ENCODE measurements around the gene MAML3. TPM values are rescaled to one million over a fixed set of nuclear protein-coding genes. Genes with fewer than 3 reads are reported as not detected.

The MAML3 gene
- total RNA-seq, 2 donors from 2014 or later = 9.3 to 10.1 TPM

DNA sequence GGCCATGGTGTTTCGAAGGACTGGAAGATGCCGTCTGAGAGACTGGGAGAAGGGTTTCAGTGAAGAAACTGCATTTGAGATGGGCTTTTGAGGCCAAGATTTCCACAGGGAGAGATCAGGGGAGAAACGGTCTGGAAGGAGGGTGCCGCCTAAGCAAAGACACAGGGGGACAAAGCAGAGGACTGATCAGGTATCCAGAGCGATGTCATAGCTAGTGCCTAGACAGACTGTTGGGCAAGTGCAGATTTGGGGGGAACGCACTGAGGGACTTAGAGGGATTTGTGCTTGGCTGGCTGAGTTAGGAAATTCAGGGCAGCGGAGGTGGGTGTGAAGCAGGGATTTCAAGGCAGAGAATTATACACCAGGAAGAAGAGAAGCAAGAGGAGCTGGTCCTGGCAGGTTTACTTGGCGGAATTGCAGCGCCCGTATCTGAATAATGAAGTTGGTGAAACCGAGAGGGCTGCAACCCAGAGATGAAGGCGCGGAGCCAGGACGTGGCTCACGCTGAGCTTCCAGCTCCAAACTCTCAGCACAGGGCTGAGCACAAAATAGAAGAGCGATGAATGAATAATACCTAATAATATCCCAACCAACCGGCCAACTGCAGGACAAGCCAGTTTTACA lies 106.9 kb downstream of the MAML3 start:
- intact Hi-C loops (cut with DNase I) = loop anchor here (5.0 kb wide), 2 partner anchors 105 to 205 kb away; partner anchors contain the start of gene MAML3
- Histone ChIP-seq H3K4me3 (no peak overlapping the region), H3K27ac (no peak overlapping the region), H3K36me3 (no peaks in the 10 kb centered on the region), H3K9me3 (no peaks in the 10 kb centered on the region), H3K27me3 (no peaks in the 10 kb centered on the region), H3K4me1 (peaks cover 13% of the 10 kb centered on the region), H3K9ac (ENCODE audit: low read depth in 2 of 2, low read length in 2 of 2) (no peak overlapping the region)
- DNase-seq = no peak
- TF ChIP-seq, protein P1, sequence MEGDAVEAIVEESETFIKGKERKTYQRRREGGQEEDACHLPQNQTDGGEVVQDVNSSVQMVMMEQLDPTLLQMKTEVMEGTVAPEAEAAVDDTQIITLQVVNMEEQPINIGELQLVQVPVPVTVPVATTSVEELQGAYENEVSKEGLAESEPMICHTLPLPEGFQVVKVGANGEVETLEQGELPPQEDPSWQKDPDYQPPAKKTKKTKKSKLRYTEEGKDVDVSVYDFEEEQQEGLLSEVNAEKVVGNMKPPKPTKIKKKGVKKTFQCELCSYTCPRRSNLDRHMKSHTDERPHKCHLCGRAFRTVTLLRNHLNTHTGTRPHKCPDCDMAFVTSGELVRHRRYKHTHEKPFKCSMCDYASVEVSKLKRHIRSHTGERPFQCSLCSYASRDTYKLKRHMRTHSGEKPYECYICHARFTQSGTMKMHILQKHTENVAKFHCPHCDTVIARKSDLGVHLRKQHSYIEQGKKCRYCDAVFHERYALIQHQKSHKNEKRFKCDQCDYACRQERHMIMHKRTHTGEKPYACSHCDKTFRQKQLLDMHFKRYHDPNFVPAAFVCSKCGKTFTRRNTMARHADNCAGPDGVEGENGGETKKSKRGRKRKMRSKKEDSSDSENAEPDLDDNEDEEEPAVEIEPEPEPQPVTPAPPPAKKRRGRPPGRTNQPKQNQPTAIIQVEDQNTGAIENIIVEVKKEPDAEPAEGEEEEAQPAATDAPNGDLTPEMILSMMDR (IDR thresholded peaks at IDR 0.05) = no peak

DNA sequence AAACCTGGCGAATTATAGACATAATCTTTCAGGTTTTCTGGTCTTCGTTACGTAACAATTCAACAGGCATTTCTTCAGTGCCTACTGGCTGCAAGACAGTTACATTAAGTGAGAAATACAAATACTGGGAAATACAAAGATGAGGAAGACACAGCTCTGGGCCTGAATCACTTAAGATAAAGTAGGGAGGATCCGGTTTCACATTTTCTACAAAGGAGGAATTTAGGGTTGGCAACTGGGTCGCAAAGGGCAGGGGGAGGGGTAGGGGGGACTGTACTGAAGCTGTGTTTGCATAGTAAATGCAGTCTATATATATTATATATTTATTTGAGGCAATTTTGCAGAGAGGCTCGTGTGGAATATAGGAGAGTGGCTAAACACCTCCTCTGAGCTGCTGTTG lies 107.4 kb downstream of the MAML3 start:
- Histone ChIP-seq H3K9ac (ENCODE audit: low read depth in 2 of 2, low read length in 2 of 2) (no peak overlapping the region), H3K4me3 (no peak overlapping the region), H3K9me3 (no peaks in the 10 kb centered on the region), H3K36me3 (no peaks in the 10 kb centered on the region), H3K4me1 (peaks cover 13% of the 10 kb centered on the region), H3K27ac (no peak overlapping the region), H3K27me3 (no peaks in the 10 kb centered on the region)
- TF ChIP-seq, protein P1 (IDR thresholded peaks at IDR 0.05) = no peak
- DNase-seq = no peak
- intact Hi-C loops (cut with DNase I) = loop anchor here (5.0 kb wide), 2 partner anchors 106 to 206 kb away; partner anchors contain the start of gene MAML3

DNA sequence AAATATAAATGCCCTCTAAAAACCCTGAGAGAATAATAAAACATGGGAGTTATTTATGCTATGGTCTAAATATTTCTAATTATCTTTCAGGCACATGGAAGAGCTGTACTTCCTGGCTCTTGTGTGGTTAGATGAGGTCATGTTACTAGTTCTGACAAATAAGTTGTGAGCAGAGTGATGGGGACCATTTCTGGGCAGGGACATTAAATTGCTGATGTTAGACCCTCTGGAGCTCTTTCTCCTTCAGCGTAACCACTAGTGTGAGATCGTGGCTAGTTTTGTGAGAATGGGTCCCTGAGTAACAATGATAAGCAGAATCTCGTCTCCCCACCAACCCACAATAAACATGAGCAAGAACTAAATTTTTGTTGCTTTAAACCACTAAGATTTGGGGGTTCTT lies 108.0 kb downstream of the MAML3 start:
- Histone ChIP-seq H3K9me3 (no peaks in the 10 kb centered on the region), H3K4me3 (no peak overlapping the region), H3K27me3 (no peaks in the 10 kb centered on the region), H3K36me3 (no peaks in the 10 kb centered on the region), H3K9ac (ENCODE audit: low read depth in 2 of 2, low read length in 2 of 2) (no peak overlapping the region), H3K27ac (no peak overlapping the region), H3K4me1 (peaks cover 13% of the 10 kb centered on the region)
- intact Hi-C loops (cut with DNase I) = loop anchor here (5.0 kb wide), 2 partner anchors 106 to 206 kb away; partner anchors contain the start of gene MAML3
- TF ChIP-seq, protein P1 (IDR thresholded peaks at IDR 0.05) = no peak
- DNase-seq = no peak

DNA sequence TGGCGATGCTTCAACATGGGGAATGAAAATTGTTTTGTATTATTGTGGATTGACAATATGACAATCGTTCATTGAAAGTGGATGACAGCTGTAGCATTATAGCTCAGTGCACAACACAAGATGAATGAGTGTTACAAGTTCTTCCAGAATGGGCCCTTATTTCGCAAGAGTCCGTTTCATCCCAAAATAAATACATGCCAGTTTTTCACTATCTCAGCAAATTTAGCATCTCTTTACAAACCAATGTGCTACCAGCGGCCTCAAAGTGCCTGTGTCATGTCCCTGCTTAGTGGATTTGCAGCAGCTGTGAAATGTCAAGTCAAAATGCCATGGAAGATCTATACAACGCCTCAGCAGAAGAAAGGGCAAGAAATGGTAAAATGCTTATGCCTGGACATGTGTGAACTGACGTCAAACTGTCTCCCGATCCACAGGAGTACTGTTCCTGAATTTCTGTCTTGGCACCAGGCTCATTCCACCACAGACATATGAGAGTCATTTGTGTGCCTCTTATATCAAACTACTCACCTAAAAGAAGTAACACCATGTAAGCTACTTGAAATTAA lies 109.6 kb downstream of the MAML3 start:
- H3K27me3 ChIP-seq = no peaks in the 10 kb centered on the region
- TF ChIP-seq, protein P1 (IDR thresholded peaks at IDR 0.05) = no peak
- intact Hi-C loops (cut with DNase I) = no loop called here
- no peaks in the 10 kb centered on the region for H3K9me3 ChIP-seq
- H3K4me3 ChIP-seq = no peak overlapping the region
- H3K9ac ChIP-seq (ENCODE audit: low read depth in 2 of 2, low read length in 2 of 2) = no peak overlapping the region
- no peak overlapping the region for H3K27ac ChIP-seq
- no peaks in the 10 kb centered on the region for H3K36me3 ChIP-seq
- H3K4me1 ChIP-seq = peaks cover 8% of the 10 kb centered on the region
- no peak for DNase-seq

DNA sequence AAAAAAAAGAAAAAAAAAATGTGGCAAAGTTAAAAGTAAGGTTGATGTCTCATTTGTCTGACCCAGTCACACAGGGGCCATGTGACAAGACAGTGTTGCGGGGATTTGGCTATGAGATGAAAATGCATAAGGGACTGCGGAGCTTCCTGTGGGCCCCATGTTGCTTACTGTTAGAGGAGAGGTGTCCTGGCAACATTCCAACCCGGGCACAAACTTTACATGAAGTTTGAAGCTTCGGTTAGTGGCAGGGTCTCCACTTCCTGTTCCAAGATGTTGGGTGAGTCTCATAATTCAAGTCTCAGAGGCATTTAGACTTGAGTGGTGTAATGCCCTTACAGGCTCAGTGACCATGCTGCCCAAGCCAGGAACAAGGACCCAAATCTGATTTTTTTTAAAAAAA lies 111.3 kb downstream of the MAML3 start:
- H3K9me3 ChIP-seq = no peaks in the 10 kb centered on the region
- no peak overlapping the region for H3K4me3 ChIP-seq
- H3K27ac ChIP-seq = no peak overlapping the region
- H3K27me3 ChIP-seq = no peaks in the 10 kb centered on the region
- no peak for DNase-seq
- TF ChIP-seq, protein P1 (IDR thresholded peaks at IDR 0.05) = no peak
- no peak overlapping the region for H3K9ac ChIP-seq (ENCODE audit: low read depth in 2 of 2, low read length in 2 of 2)
- H3K4me1 ChIP-seq = no peaks in the 10 kb centered on the region
- intact Hi-C loops (cut with DNase I) = no loop called here
- no peaks in the 10 kb centered on the region for H3K36me3 ChIP-seq
